NCI-H510A (cell line): ENCODE measurements around the gene ATP5MC2.
"Not testable (repeated sequence)": the region's sequence is repeated elsewhere in the genome, so short reads cannot be mapped to it uniquely, and the experiment has no call there.

Experiments
- DNase-seq: peaks from one replicate; lab custom pipeline; 2025; lab: John Stamatoyannopoulos, UW

ATP5MC2 gene

GRCh38 chr12:53646300-53646699, 29.6 kb downstream of the ATP5MC2 start:
- DNase-seq, result not testable (repeated sequence)

- DNase-seq, result no peak
Observed at GRCh38 chr12:53645165-53645564, 30.7 kb downstream of the ATP5MC2 start.

- DNase-seq, result no peak
Observed at GRCh38 chr12:53644133-53644532, 31.8 kb downstream of the ATP5MC2 start.

- no peak for DNase-seq
Observed at GRCh38 chr12:53643232-53643979, 32.5 kb downstream of the ATP5MC2 start.

- no peak for DNase-seq
Observed at GRCh38 chr12:53638057-53638456, 37.8 kb downstream of the ATP5MC2 start.

GRCh38 chr12:53636641-53637040, 39.2 kb downstream of the ATP5MC2 start:
- DNase-seq, result no peak

GRCh38 chr12:53635708-53636107, 40.2 kb downstream of the ATP5MC2 start:
- not testable (repeated sequence) for DNase-seq

GRCh38 chr12:53631721-53632120, 44.2 kb downstream of the ATP5MC2 start:
- no peak for DNase-seq

GRCh38 chr12:53627919-53628318, 48.0 kb downstream of the ATP5MC2 start:
- DNase-seq, result no peak

- DNase-seq, result no peak
Observed at GRCh38 chr12:53626702-53627169, 49.1 kb downstream of the ATP5MC2 start.

- DNase-seq, result peak; percentile 92
Observed at GRCh38 chr12:53625946-53626701, 49.8 kb downstream of the ATP5MC2 start, which contains the start of gene ATF7. ATF7 (minus strand) TSS chr12:53626382; CDS start chr12:53601000, 25,382 bp downstream.

- no peak for DNase-seq
Observed at GRCh38 chr12:53625373-53625945, 50.4 kb downstream of the ATP5MC2 start.

GRCh38 chr12:53624956-53625355, 50.9 kb downstream of the ATP5MC2 start:
- DNase-seq, result no peak

GRCh38 chr12:53624458-53624857, 51.4 kb downstream of the ATP5MC2 start:
- no peak for DNase-seq

GRCh38 chr12:53623548-53624385, 52.1 kb downstream of the ATP5MC2 start:
- DNase-seq, result no peak

- no peak for DNase-seq
Observed at GRCh38 chr12:53622724-53623123, 53.2 kb downstream of the ATP5MC2 start.

- DNase-seq, result no peak
Observed at GRCh38 chr12:53618275-53618674, 57.6 kb downstream of the ATP5MC2 start.

- no peak for DNase-seq
Observed at GRCh38 chr12:53617700-53618099, 58.2 kb downstream of the ATP5MC2 start.

GRCh38 chr12:53616950-53617349, 58.9 kb downstream of the ATP5MC2 start:
- DNase-seq, result no peak
